Left lung (tissue), 10 donors: ENCODE measurements around the gene KBTBD3. TPM values are rescaled to one million over a fixed set of nuclear protein-coding genes. Genes with fewer than 3 reads are reported as not detected.

Source experiments
- ATAC-seq: fragments of 200-7000 bp; cut with Tn5 transposase; one replicate; pipeline ENCODE4 v1.9.1; 2020; ENCODE audit warnings: moderate library complexity
- DNase-seq, 4 donors: peaks; one replicate each; pipeline ENCODE4 v3.0.0-alpha.2; 2013 to 2020
- H3K27ac ChIP-seq, 2 donors: fragments of 200-600 bp; sonication (generic) in 1 of 2; one replicate each; pipeline versions ENCODE4 v1.5.0 to v1.8.0; 2020 to 2021
- H3K27me3 ChIP-seq, 2 donors: fragments of 200-600 bp; sonication (generic) in 1 of 2; one replicate each; pipeline versions ENCODE4 v1.5.0 to v1.8.0; 2020 to 2021
- H3K36me3 ChIP-seq, 2 donors: fragments of 200-600 bp; sonication (generic) in 1 of 2; one replicate each; pipeline versions ENCODE4 v1.5.0 to v1.8.0; 2020 to 2021
- H3K4me1 ChIP-seq, 2 donors: fragments of 200-600 bp; one replicate each; pipeline ENCODE4 v1.8.0; 2021
- H3K4me3 ChIP-seq, 2 donors: fragments of 200-600 bp; sonication (generic) in 1 of 2; one replicate each; pipeline versions ENCODE4 v1.5.0 to v1.8.0; 2020 to 2021; ENCODE audit warnings: mild to moderate bottlenecking in 1 of 2
- H3K9me3 ChIP-seq, 2 donors: fragments of 200-600 bp; sonication (generic) in 1 of 2; one replicate each; pipeline versions ENCODE4 v1.5.0 to v1.8.0; 2020 to 2021
- intact Hi-C, 2 donors: fragments of 100-400 bp; cut with DNase I; formaldehyde crosslinking; loops; one replicate each; pipeline versions ENCODE4 v1.11.2 to v1.14.2; 2022
- polyA plus RNA-seq, 6 donors: library from polyadenylated mRNA; unstranded; fragments of 120-200 nt; gene quantifications; one replicate each; pipeline ENCODE4 v1.2.1, GENCODE V29; 2013; ENCODE audit not compliant: insufficient read length in 6 of 6
- total RNA-seq, 2 donors: library from RNA; stranded (reverse); fragmentation: NEBNext Ultra II Directional; extraction: Animal tissue kit (Norgen Biotek cat#: 25700); gene quantifications; one replicate each; pipeline ENCODE4 v1.2.1, GENCODE V29; 2021
- TF ChIP-seq, protein P1 (sequence below), 2 donors: fragments of 200-600 bp; sonication (generic) in 1 of 2; IDR thresholded peaks; one replicate each; pipeline versions ENCODE4 v1.5.0 to v1.8.0; 2021; ENCODE audit warnings: antibody characterized with exemption in 2 of 2
- donor health status: DM: no; HTN: yes; CAD: no.
- donor health status: DM: no; HTN: no; CAD: no.

The KBTBD3 gene
- total and polyA plus RNA-seq, 8 donors = 5.4 to 9.0 (median 7.4) TPM

DNA sequence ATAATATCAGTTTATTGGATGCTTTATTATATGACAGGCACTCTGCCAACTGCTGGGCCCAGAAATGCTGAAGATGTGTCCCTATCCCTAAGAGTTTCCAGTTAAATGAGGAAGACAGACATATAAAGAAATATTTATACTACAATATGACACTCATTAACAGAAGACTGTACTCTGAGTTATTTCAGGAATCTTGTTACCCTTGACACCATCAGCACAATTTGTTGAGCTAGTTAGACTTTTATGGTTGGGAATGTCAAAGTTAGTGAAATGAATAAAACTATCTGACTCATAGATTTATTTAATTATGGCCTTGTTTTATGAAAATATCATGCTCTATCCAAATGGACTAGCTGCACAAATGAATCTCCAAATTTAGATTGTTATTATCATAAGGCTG, 29.5 kb downstream of the KBTBD3 start:
- no peaks in the 10 kb centered on the region for H3K9me3 ChIP-seq
- H3K27me3 ChIP-seq = no peaks in the 10 kb centered on the region
- H3K4me1 ChIP-seq = no peaks in the 10 kb centered on the region
- DNase-seq (no peak), ATAC-seq (no peak)
- TF ChIP-seq, protein P1, sequence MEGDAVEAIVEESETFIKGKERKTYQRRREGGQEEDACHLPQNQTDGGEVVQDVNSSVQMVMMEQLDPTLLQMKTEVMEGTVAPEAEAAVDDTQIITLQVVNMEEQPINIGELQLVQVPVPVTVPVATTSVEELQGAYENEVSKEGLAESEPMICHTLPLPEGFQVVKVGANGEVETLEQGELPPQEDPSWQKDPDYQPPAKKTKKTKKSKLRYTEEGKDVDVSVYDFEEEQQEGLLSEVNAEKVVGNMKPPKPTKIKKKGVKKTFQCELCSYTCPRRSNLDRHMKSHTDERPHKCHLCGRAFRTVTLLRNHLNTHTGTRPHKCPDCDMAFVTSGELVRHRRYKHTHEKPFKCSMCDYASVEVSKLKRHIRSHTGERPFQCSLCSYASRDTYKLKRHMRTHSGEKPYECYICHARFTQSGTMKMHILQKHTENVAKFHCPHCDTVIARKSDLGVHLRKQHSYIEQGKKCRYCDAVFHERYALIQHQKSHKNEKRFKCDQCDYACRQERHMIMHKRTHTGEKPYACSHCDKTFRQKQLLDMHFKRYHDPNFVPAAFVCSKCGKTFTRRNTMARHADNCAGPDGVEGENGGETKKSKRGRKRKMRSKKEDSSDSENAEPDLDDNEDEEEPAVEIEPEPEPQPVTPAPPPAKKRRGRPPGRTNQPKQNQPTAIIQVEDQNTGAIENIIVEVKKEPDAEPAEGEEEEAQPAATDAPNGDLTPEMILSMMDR (IDR thresholded peaks at IDR 0.05) = no peak
- H3K27ac ChIP-seq = no peak overlapping the region
- intact Hi-C loops = no loop called here
- H3K36me3 ChIP-seq = no peaks in the 10 kb centered on the region
- no peak overlapping the region for H3K4me3 ChIP-seq

DNA sequence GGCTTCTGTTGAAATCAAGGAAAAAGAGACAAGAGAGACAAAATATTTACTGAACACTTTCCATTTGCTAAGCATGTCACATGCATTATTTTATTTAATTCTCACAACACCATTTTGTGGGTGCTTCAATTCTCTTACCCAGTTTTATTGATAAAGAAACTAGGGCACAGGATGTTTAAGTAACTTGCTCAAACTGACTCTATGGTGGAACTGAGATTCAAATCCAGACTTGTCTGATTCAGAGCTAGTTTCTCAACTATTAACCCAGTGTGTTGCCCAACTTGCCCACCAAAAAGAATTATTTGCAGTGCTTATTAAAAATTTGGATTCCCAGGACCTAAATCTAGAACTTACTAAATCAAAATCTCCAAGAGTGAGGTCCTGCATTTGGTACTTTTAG, 33.6 kb downstream of the KBTBD3 start:
- Histone ChIP-seq H3K27ac (no peak overlapping the region), H3K36me3 (no peaks in the 10 kb centered on the region), H3K9me3 (no peaks in the 10 kb centered on the region), H3K4me1 (no peaks in the 10 kb centered on the region), H3K4me3 (no peak overlapping the region), H3K27me3 (no peaks in the 10 kb centered on the region)
- TF ChIP-seq, protein P1 (IDR thresholded peaks at IDR 0.05) = no peak
- no peak for ATAC-seq
- DNase-seq = no peak
- intact Hi-C loops = no loop called here

DNA sequence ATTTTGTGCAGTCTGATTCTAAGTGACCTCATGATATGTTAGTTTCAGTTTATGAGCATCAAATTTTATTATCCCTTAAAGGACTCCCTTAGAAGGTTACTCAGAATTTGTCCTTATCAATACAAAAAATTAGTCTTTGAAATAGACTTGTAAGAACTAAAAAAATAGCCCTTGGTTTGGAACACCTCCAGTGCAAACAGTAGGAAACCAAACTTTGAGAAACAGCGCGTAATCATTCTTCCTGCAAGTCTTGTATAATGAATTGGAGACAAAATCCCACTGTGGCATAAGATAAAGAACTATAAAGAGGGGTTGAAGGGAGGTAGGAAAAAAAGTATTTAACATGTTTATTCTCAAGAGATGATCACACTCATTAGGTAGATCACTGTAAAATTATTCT, 44.3 kb downstream of the KBTBD3 start:
- Histone ChIP-seq H3K27me3 (no peaks in the 10 kb centered on the region), H3K27ac (no peak overlapping the region), H3K9me3 (no peaks in the 10 kb centered on the region), H3K4me3 (no peak overlapping the region), H3K4me1 (no peaks in the 10 kb centered on the region), H3K36me3 (no peaks in the 10 kb centered on the region)
- DNase-seq (no peak), ATAC-seq (no peak)
- TF ChIP-seq, protein P1 (IDR thresholded peaks at IDR 0.05) = no peak
- intact Hi-C loops = no loop called here

DNA sequence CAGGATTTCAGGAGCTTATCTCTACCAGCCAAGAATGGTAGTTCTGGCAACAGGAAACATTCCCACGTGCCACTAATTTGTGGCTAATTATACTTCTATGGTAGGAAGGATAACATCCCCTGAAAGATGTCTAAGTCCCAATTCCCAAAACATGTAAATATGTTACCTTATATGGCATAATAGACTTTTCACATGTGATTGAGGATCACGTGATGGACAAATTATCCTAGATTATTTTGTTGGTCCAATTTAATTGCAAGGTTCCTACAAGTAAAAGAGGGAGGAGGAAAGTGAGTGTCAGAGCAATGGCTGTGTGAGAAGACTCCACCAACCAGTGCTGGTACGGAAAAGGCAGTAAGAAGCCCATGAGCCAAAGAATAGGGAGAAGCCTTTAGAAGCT, 45.2 kb downstream of the KBTBD3 start:
- H3K36me3 ChIP-seq = no peaks in the 10 kb centered on the region
- H3K4me1 ChIP-seq = no peaks in the 10 kb centered on the region
- H3K27ac ChIP-seq = no peak overlapping the region
- no peak for DNase-seq
- TF ChIP-seq, protein P1 (IDR thresholded peaks at IDR 0.05) = no peak
- no peaks in the 10 kb centered on the region for H3K9me3 ChIP-seq
- H3K4me3 ChIP-seq = no peak overlapping the region
- H3K27me3 ChIP-seq = no peaks in the 10 kb centered on the region
- no peak for ATAC-seq
- intact Hi-C loops = no loop called here

DNA sequence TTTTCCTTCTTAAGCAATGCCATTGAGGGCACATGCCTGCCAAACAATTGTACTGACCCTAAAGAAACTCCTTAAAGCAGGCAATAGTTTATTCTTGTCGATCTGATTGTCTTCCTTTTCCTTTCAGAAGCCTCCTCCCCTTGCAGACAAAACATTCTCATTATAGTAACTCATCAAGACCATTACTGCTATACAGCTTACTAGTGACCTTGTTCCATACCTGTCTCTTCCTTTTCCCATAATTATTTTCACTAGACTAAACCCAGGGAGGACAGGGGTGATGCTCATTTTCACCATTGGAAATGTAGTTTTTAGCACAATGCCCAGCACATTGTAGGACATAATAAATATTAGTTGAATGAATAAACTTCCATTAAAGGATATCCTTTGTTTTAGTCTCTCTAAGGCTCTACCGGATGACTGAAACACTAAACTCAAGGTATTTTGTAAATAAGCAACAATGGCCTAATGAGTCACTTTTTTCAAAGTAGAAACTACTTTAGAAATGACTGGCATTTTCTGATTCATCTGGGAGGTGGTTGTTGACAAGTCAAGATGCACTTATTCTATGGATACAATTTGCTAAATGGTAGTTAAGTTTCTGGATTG, 45.8 kb downstream of the KBTBD3 start:
- DNase-seq (no peak), ATAC-seq (no peak)
- no peaks in the 10 kb centered on the region for H3K4me1 ChIP-seq
- intact Hi-C loops = no loop called here
- no peaks in the 10 kb centered on the region for H3K9me3 ChIP-seq
- H3K36me3 ChIP-seq = no peaks in the 10 kb centered on the region
- H3K4me3 ChIP-seq = no peak overlapping the region
- TF ChIP-seq, protein P1 (IDR thresholded peaks at IDR 0.05) = no peak
- H3K27me3 ChIP-seq = no peaks in the 10 kb centered on the region
- no peak overlapping the region for H3K27ac ChIP-seq
